HG03103 (cell line): ENCODE data around the gene TDP1.

Experiments
- ATAC-seq: cut with Tn5 transposase; IDR thresholded peaks from one replicate; pipeline ENCODE4 v1.9.1; 2021; ENCODE audit warnings: low read depth; ENCODE audit not compliant: unreplicated experiment

The TDP1 gene

GRCh38 chr14:90039253-90040010 lies 83.7 kb downstream of the TDP1 start:
- ATAC-seq = no peak

GRCh38 chr14:90040411-90040810 lies 84.7 kb downstream of the TDP1 start:
- no peak for ATAC-seq

GRCh38 chr14:90042496-90043252 lies 86.9 kb downstream of the TDP1 start:
- ATAC-seq = no peak

DNA sequence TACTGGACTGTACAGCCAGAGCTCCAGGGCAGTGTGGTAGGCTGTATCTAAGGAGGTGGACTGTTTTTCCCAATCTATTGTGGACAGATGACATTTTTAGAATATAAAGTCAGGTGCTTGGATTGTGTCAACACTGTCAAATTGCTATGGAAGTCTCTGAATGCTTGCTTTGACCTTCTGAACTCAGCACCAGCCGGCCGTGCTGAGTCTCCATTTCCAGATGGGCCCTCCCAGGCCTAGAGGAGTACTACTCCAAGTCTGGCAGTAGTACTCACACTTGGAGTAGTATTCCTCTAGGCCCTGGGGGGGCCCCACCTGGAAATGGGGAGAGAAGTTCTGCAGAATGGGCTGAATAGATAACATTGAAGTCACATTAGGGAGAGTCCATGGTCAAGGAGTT lies 89.9 kb downstream of the TDP1 start:
- ATAC-seq = no peak

GRCh38 chr14:90049390-90049789 lies 93.7 kb downstream of the TDP1 start:
- ATAC-seq = no peak

DNA sequence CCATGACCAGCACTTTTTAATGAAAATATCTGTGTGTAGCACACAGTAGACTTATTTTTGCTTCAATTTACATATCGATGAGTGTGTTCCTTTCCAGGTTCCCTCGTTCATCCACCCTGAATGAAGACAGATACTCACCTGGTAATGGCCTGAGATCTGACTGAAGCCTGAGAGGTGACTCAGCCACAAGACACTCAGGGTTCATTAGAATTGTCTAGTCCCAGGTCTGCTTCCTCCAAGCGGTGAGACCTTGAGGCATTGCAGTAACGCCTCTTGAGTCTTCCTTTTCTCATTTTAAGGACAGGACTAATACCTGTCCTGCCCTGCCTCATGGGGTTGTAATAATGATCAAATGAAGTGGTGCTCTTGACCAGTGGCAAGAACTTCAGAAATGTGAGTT lies 94.5 kb downstream of the TDP1 start:
- ATAC-seq = no peak

DNA sequence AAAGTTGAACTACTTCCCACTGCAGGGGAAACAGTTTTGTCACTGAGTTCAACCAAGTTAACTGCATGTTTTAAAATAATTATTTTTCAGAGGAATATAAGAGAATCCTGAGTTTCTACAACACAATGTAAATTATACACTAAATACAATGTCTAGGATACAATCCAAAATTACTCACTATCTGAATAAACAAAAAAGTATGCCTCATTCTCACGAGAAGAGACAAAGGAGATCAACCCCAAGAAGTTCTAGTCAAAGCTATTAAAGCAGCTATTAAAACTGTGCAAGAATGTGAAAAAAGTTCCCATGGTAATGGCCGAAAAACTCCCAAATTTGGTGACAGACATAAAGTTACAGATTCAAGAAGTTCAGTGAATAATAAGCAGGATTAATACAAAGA lies 97.3 kb downstream of the TDP1 start:
- ATAC-seq = no peak

- no peak for ATAC-seq
Observed at GRCh38 chr14:90054803-90055202, 99.1 kb downstream of the TDP1 start.

- no peak for ATAC-seq
Observed at GRCh38 chr14:90056826-90057225, 101.1 kb downstream of the TDP1 start.

DNA sequence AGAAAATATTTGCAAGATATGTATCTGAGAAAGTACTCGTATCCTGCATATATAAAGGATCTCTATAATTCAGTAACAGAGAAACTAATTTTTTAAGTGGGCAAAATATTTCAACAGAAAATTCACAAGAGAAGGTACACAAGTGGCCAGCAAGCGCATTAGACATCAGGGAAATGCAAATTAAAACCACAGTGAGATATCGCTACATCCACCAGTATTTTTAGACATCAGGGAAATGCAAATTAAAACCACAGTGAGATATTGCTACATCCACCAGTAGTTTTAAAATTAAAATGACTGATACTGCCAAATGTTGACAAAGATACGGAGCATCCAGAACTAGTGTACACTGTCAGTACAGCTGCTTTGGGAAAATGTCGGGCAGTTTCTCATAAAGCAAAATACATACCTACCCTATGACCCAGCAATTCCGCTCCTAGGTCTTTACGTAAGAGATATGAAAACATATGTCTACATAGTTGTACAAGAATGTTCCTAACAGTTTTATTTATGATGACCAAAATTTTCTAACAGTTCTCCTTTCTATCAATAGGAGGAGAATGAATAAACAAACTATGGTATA lies 103.2 kb downstream of the TDP1 start:
- ATAC-seq = no peak

DNA sequence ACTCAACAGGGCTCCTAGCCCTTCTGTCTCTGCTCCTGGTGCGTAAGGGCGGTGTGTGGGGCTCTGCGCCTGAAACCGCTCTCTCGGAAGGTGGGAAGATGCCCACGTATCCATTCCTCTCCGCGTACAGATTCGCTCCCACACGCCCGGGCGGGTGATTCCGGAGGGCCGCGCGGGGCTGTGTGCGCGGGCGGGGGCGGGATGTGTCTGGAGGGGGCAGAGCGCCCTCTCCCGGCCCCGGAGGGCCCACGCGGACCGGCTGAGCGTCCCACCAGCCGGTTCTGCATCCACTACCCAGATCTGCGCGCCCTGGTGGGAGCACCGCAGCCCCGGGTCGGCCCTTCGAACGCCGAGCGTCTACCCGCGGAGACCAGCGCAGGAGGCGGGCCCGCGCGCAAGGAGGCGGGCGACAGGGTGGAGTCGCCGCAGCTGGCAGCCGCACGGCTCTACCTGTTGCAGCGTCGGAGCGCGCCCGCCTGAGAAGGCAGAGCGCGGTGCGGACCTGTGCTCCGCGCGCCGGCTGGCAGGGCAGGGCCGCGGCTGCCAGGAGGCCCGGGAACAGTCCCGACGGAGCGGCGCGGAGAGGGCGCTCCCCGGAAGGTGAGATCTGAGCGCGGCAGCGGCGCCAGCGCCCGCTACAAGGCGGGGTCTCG lies 104.7 kb downstream of the TDP1 start:
- peak; percentile 78 for ATAC-seq

GRCh38 chr14:90060965-90061684 lies 105.4 kb downstream of the TDP1 start:
- ATAC-seq = no peak

DNA sequence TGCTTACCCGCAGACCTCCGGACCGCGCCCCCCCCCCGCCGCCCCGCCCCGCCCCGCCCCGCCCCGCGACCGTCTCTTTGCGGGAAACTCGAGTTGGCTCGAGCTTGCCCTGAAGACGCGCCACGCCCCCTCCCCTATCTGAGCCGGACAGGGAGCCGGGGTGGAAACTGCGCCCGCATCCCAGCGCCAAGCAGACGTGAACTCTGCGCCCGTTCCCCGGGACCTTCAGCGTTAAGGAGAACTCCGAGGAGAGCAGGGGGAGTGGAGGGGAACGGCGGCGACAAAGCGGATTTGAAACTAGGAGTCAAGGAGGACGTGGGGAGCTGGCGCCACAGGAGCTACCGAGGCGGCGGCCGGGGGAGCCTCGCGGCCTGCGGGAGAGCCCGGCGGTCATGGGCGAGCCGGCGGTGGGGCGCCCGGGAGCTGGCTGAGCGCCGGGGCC lies 106.0 kb downstream of the TDP1 start, which contains the start of gene KCNK13:
Gene KCNK13 (plus strand): TSS at position 310 of the 442 bp plus-strand sequence. CDS start 212 bp downstream, outside the sequence.
- ATAC-seq = no peak

GRCh38 chr14:90062127-90062794 lies 106.5 kb downstream of the TDP1 start:
- no peak for ATAC-seq

- ATAC-seq = no peak
Observed at GRCh38 chr14:90062822-90063539, 107.3 kb downstream of the TDP1 start.

DNA sequence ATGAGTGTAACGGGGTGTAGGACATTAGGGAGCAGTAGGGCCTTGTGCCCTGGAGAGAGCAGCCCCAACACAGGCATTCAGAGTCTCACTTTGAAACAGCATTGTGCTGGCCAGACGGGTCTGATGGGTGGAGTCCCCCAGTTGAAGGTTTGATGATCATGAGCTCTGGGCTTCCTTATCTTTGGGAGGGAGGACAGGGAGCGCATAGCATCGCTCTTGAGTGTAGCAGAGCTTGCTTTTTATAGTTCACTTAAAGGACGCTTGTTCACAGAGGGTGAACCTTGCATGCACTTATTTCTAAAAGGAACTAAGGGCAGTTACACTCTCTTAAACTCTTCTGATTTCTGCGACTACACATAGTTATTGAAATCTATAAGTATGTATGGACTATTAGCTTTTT lies 116.6 kb downstream of the TDP1 start:
- ATAC-seq = no peak

DNA sequence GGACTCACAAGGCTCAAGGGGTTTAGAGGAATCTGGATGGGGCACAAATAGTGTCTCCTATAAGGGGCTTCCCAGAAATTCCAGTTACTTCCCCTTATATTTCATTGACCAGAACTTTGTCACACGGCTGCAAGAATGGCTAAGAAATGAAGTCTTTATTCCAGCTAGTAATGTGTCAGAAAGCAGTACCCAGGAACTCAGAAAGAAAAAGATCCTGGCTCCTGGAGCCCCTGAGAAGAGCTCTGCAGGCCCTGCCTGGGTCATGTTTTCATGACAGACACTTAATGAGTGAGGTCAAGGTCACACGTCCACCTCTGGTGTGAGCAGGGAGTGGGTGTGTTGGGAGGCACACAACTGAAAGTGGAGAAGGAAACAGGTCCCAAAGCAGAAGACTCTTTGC lies 123.8 kb downstream of the TDP1 start:
- ATAC-seq = no peak

DNA sequence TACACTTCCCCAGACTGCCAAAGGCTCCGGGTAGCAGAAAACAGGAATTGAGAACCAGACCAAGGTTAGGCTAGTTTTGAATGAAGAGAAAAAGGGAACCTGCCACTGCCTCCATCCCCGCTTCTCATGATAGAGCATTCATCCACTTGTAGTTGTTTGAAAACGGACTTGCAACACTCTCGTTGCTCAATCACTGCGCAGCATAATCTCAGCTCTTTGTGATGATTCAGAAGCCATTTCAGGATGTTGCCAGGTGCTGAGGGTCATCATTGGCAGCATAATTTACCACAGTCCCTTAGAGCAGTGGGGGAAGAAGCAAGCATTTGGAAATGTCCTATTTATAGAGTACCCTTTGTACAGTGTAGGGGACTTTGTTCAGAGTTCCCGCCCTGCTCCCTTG lies 131.7 kb downstream of the TDP1 start:
- ATAC-seq = no peak

DNA sequence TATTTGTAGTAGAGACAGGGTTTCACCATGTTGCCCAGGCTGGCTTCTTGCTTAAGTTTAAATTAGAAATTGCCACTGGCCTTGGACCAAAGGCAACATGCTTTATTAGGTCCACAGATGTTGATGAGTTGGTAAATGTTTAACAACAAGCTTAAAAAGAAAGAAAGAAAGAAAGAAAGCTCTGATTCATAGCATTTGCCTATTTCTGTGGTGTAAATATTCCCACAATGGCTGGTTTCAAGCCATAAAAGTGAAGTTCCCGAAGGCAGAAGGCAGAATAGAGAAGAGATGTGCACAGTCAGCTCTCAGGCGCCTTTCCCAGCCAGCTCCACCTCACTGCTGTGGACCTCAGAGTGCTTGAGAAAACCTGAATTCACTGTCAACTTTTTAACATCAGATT lies 132.4 kb downstream of the TDP1 start:
- no peak for ATAC-seq
